ENCODE data around the gene BRF1.

The BRF1 gene

DNA sequence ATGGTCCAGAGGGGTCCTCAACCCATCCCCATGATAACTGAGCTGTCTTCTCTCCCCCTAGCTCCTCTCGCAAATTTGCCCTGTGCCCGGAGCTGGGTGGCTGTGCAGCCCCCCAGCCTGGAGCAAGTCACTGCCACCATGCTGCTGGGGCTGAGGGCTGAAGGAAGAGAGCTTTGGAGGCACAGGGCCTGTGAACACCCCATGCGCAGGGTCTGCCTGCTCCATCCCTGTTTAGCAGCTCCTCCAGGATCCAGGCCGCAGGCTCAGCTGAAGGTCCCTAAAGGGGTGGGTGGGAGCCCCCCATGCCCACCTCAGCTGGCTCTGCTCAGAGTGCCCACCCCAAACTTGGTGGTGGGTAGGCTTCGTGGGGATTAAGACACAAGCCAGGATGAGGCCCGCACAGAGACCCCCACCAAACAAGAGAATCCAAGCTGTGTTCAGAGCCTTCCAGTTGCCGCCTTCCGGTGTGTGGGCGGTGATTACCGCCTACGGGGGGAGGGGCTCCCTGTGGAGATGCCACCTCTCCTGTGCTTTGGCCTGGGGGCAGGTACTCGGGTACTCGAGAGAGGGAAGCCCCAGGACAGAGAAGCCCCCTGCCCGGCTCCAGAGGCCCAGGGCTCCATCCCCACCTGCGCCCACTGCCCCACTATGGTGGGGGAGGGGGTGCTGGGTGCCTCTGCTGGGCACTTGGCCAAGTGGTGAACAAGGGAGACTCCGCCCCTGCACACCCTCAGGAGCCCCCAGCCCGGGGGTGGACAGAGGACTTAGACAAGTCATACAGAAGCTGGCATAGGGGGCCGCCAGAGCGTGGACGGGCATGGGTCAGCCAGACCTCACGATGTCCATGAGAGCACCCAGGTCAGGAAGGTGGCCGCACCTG lies 130.8 kb downstream of the BRF1 start:
- no peak for DNase-seq

DNA sequence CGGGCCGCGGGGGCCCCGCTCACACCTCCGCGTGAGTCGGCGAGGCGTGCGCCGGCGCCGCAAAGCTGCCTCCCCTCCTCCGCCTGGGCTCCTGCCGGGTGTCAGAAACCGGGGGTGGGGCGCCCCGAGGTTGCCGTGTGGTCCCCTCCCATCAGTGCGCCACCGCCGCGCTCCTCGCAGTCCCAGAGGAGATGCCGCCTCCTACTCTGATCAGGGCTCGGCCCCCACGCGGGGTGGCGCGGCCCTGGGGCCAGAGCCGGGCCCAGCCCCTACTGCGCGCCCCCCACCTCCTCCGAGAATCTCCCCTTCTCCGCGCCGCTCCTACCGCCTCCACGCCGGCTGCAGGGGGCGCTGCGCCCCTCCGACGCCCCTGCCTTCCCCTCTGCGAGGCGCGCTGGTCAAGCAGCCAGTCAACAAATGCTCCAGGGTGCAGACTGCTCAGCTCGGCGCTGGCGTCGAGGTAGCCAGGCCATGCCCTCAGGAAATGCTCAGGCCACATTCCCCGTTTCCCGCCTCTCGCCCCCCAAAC lies 131.8 kb downstream of the BRF1 start:
- peak; percentile 57 for DNase-seq

DNA sequence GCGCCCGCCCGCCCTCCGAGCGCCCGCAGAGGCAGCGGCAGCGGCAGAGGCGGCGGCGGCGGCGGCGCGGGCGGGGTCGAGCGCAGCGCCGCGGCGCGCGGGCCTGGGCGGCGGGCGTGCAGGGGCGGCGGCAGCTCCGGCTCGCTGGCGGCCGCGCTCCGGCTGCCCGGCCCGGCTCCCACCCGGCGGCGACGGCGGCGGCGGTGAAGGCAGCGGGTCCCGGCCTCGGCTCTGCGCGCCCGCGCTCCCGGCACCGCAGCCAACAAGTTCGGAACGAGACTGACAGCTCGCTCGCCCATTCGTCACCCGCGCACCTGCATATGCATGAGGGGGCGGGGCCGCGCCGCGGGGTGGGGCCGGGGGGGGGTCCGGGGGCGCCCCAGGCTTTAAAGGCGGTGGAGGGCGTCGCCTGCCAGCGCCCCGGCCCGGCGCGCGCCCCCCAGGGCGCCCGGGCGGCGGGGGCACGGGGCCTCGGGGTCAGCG lies 132.3 kb downstream of the BRF1 start, which contains the start of gene JAG2:
JAG2 (minus strand) TSS at position 281 of the 483 bp plus-strand sequence. CDS start 356 bp downstream, outside the sequence.
- DNase-seq, result peak; percentile 63

DNA sequence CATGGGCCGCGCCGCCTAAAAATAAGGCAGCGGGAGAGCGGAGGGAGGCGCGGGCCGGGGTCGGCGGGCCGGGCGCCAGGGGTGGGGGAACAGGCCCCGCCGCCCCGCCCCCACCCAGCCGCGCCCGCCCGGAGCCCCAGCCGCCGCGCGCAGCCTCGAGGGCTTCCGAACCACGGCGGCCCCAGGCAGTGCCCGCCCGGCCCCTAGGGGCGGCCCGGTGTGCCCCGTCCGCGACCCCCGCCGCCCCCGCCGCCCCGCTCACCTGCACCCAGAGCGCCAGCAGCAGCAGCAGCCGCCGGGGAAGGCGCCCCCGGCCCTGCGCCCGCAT lies 132.7 kb downstream of the BRF1 start:
- no peak for DNase-seq

DNA sequence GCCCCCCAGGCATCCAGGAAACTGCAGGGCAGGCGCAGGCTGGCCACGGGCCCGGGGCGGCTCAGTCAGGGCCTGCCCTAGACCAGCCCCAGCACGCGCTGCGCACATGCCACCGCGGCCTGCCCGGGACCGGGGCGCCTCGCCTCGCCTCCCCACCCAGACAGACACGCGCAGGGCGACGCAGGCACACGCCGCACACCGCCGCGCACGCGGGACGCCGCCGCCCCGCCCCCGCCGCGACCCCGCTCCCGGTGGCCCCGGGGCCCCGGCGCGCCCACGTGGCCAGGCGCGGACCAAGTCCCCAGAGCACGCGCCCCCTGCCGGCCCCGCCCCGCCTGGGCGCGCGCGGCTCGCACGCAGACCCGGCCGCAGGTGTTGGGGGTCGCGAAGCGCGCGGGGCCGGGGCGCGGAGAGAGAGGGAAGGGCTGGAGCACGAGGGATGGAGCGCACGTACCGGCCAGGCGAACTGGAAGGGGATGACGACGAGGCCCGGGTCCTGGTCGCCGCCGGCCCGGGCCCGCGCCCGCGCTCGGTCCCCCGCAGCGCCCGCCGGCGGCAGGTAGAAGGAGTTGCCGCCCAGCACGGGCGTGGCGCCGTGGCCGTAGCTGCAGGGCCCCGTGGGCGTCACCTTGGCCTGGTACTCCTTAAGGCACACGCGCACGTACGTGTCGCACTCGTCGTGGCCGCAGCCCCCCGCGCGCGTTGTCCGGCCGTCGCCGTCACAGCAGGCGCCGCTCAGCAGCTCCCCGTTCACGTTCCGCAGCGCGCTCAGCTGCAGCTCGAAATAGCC lies 133.3 kb downstream of the BRF1 start:
- DNase-seq, result peak; percentile 30

DNA sequence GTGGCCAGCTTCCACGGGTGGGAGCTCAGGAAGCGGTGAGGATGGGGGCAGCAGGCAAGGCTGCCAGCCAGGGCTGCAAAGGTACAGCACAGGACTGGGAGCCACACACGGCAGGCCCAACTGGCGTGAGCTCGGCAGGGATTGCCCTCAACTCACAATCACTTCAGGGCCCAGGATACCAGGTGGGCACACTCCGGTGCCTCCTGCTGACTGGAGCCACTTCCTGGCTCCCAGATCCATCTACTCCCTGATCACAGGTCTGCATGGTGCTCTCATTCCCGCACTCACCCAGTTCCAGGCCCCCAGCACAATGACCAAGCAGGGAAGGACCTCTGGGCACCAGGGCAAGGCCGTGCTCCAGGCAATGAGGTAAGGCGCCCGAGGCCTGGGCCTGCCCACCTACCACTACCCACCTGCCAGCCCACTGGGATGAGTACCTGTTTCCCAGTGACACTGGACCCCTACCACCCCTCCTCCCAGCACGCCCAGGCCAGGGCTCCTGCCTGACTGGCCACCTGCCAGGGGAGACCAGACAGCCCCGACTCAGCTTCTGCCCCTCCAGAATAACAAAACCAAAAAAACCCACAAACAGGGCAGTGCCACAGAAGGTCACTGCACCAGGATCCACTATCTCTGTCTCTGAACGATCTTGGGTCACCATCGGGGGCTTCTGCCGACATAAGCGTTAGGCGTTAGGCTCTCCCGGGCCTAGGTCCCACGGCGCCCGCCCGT lies 134.1 kb downstream of the BRF1 start:
- DNase-seq, result no peak

DNA sequence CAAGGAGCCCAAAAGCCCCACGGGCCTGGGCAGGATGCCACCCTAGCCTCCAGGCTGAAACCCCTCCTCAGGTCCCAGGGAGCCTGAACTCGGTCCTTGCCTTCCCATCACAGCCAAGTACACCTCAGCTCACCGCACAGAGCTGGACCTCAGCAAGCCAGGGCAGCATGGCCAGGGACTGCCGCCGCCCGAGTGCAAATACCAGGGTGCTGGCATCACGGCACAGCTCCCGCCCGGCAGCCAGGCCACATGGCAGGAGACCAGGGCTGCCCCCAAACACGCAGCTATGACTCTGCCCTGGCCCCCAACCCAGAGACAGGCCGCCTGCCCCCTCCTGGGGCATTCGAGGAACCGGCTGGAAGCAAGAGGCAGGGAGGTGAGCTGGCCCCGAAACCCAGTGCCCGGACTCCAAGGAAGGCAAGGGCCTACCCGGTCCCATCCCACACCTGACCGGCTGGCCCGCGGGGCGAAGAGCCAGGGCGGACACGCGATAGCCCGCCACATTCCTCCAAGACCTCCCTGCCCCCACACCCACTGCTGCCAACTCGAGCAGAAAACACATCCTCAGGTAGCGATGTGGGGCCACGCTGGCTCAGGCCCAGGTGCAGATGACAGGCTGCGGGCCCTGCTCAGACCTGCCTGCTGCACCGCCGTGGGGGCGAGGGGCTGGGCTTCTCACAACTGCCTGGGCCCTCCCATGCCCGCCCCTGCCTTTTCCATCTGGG lies 134.9 kb downstream of the BRF1 start:
- no peak for DNase-seq

DNA sequence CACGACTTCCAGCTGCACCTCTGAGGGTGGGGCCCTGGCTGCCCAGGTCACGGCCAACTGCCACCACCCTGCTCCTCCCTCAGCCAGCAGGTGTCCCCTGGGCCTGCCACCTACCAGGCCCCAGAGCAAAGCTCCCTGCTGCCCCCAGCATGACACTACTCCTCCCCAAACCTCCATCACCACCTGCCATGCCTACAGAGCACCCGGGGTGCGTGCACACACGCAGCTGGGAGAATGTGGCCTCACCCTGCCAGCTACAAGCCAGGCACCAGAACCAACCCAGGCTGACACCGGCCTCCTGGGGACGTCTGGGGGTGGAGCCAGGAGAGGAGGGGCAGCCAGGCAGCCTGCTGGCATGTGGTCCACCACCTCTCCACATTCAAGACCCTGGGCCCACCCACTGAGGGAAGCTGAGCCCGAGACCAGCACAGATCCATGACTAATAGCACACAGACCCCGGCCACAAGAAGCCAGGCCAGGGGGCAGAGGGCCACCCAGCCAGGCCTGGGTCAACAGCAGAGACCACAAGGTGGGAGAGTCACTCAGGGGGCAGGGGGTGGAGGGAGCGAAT lies 135.6 kb downstream of the BRF1 start:
- DNase-seq, result no peak

DNA sequence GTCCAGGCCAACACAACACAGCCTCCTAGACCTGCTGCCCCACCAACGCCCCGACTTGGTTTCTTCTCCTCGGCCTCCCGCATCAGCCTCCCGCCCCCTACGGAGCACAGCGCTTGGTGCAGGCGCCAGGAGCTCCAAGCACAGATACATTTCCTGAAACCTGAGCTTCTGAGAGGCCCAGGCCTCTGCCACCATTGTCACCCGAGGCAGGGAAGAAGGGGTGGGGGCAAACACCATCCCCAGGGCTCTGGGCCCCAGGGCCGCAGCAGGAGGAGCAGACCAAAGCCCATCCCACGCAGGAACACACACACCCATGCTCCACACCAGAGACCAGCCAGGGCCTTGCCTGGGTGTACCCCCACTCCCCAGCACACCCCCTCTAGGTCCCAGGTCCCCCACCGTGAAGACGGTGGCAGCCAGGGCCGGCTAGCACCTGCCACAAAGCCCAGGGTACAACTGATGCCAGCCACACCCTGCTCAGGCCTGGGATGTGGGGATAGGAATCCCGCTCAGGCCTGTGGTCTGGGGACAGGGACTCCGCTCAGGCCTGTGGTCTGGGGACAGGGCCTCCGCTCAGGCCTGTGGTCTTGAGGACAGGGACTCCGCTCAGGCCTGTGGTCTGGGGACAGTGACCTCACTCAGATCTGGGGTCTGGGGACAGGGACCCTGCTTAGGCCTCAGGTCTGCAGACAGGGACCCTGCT lies 137.6 kb downstream of the BRF1 start:
- DNase-seq, result no peak

DNA sequence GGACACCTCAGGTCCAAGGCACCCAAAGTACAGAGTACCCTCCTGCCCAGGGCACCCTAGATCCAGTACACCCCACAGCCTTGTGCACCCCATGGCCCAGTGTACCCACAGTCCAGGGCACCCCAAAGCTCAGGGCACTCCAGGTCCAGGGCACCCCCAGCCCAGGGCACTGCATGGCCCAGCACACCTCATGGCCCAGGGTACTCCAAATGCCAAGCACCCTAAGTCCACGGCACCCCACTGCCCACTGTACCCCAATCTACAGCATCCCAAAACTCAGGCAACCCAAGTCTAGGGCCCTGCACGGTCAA lies 138.2 kb downstream of the BRF1 start:
- DNase-seq, result no peak

DNA sequence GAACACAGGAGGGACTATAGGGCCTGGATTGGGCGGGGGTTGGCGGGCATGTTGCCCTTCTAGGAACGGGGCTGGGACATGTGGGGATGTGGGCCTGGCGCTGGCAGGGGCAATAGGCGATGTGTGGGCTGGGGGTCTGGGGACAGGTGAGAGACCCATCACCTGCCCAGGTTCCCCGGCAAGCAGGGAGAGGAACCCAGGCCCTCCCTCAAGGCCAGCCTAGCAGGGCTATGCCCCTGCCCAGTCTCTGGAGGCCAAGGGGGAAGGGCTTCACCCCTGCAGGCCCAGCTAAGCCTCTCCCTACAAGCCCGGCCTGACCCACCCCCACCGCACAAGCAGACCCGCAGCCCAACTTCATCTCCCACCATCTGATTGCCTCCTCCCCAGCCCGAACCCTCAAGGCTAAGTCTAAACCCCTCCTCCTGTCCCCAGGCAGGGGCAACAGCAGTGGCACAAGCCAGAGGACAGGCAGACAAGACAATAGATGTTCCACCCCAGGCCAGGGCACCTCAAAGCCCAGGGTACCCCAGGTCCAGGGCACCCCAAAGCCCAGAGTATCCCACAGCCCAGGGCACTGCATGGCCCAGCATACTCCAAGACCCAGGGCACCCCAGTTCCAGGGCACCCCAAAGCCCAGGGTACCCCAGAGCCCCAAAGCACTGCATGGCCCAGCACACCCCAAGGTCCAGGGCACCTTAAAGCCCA lies 138.7 kb downstream of the BRF1 start:
- no peak for DNase-seq

DNA sequence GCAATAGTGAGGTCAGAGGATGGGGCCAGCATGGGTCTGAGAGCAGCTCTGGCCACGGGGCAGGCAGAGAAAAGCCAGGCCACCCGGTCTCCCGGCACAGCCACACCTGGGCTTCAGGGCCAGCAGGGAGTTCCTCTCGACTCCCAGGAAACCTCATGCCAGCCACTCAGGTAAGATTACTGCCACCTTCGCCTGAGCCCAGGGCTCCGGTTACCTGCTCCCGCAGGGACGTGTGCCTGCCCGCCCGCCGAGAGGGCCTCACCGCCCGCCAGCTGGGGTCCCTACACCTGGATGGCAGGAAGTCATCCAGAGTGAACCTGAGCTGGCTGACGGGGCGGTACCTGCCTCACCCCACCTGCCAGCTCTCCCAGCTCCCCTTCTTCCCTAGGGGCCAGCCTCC lies 139.5 kb downstream of the BRF1 start:
- no peak for DNase-seq

DNA sequence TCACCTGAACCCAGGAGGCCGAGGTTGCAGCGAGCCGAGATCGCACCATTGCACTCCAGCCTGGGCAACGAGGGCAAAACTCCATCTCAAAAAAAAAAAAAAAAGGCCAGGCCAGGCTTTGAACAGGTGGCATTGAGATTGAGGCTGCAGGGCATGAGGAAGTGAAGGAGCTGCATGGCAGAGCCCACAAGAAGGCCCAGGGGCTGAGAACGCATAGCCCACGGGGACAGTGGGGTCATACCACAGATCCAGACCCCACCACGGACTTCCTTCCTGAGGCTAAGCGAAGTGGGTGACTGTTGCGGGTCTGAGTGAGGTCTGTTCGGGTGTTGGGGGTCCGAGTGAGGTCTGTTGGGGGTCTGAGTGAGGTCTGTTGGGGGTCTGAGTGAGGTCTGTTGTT lies 140.0 kb downstream of the BRF1 start:
- DNase-seq, result no peak

DNA sequence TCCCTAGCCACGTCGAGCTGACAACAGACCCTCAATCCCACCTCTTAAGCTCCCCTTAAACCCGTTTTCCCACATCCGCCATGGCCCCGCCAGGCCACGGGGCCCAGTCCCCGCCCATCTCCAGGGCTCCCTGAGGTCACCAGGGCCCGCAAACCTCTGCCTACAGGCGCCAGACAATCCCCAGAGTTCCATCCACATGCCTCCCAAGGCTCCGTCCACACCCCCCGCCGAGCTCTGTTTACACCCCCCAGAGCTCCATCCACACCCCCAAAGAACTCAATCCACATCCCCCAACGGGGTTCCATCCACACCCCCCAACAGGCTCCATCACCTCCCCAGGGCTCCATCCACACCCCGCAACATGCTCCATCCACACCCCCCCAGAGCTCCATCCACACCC lies 141.5 kb downstream of the BRF1 start:
- DNase-seq, result no peak

All from hematopoietic multipotent progenitor cell treated with erythropoietin and hydrocortisone succinate and interleukin-3 and kit ligand, for 4 days (in vitro differentiated cells).